G401.6 (cell line): ENCODE measurements around the gene NLK.
"Not testable (repeated sequence)": the region's sequence is repeated elsewhere in the genome, so short reads cannot be mapped to it uniquely, and the experiment has no call there.

ENCODE experiments used
- FAIRE-seq: peaks from 2 replicates; lab custom pipeline; 2012; peaks lifted over from hg19 to GRCh38; lab: Jason Lieb, UNC

Gene NLK

GRCh38 chr17:28232966-28233870 is 190.7 kb downstream of the NLK start:
- FAIRE-seq: not testable (repeated sequence)

- not testable (repeated sequence) for FAIRE-seq
Observed at GRCh38 chr17:28233872-28234856, 191.7 kb downstream of the NLK start.

GRCh38 chr17:28235066-28235700 is 192.7 kb downstream of the NLK start:
- FAIRE-seq: not testable (repeated sequence)

GRCh38 chr17:28236033-28236653 is 193.7 kb downstream of the NLK start:
- not testable (repeated sequence) for FAIRE-seq

- FAIRE-seq: not testable (repeated sequence)
Observed at GRCh38 chr17:28238547-28239270, 196.2 kb downstream of the NLK start.

- no peak for FAIRE-seq
Observed at GRCh38 chr17:28239271-28239624, 196.8 kb downstream of the NLK start.

- FAIRE-seq: no peak
Observed at GRCh38 chr17:28240688-28241340, 198.3 kb downstream of the NLK start.

- no peak for FAIRE-seq
Observed at GRCh38 chr17:28242791-28243190, 200.3 kb downstream of the NLK start.

GRCh38 chr17:28243268-28243667 is 200.8 kb downstream of the NLK start:
- FAIRE-seq: not testable (repeated sequence)

- no peak for FAIRE-seq
Observed at GRCh38 chr17:28244446-28244845, 202.0 kb downstream of the NLK start.
